NCI-H526 treated with DMSO at 0.1 percent for 48 hours (cell line): Measurements from ENCODE around the gene UTF1.

Source experiments
- DNase-seq: peaks from one replicate; lab custom pipeline; 2025; lab: John Stamatoyannopoulos, UW

Gene UTF1

DNA sequence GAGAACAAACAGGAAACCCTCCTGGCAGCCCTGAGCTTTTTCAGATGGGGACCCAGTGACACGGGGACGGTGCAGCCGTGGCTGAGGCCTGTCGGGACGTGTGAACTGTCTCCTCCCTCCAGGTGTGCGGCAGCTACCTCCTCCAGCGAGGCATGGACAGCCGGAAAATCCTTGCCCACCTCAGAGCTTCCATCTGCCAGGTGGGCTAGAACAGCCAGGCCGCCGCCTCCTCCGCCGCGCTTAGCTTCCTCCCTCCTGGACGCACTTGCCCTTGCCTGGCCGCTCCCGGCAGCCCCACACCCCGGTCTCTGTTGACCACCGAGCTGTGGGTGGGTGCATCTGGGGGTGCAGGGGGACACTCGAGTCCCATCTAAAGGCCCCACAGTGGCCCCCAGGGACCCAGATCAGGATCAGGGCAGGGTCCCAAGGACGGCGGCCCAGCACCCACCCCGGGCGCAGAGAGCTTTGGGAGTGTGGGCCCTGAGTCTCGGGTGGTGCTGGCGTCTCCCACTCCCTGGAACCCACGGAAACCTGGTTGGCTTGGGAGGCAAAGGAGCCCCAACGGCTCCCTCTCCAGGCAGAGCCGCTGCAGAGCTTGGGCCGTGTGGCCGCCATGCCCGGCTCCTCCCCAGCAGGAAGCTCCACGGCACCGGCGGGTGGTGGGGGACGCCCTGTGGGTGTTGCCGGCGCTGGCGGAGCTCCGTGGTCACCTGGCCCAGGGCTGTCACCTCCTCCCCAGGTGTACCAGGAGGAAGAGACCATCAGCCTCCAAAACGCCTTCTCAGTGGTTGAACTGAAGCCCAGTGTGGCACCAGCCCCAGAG lies 32.9 kb upstream of the UTF1 start:
- no peak for DNase-seq

DNA sequence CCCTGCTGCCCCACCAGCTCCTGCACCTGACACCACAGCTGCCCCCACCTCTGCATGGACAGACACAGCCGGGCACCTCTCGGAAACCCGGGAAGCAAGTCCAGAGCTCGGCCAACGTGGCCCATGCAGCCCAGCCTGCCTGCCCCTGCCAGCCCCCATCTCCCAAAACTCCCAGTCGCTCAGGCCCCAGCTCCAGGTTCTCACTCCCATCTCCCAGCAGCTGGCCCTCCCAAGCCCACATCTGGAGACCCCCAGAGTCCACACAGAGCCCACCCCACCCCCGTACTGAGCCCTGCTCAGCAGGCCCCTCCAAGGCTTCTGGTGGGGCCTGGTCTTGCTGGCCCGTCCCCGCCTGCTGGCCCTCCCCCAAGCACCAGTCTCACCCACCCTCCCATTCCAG lies 32.2 kb upstream of the UTF1 start:
- no peak for DNase-seq

DNA sequence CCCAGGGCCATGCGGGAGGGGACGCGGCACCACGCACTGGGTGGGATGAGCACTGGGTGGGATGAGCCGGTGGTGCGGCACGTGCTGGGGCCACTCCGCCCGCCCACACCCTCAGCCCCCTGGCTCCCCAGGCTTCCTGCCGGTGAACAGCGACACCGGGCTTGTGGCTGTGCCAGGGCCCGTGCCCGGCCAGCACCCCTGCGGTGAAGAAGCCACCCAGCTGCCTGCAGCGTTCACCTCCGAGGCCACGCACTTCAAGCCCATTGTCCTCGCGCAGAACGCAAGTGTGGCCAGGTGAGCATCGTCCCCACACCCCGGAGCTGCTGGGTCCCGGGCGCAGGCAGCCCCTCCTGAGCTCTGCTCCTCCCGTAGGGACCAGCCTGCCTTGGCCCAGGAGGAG lies 31.8 kb upstream of the UTF1 start:
- no peak for DNase-seq

DNA sequence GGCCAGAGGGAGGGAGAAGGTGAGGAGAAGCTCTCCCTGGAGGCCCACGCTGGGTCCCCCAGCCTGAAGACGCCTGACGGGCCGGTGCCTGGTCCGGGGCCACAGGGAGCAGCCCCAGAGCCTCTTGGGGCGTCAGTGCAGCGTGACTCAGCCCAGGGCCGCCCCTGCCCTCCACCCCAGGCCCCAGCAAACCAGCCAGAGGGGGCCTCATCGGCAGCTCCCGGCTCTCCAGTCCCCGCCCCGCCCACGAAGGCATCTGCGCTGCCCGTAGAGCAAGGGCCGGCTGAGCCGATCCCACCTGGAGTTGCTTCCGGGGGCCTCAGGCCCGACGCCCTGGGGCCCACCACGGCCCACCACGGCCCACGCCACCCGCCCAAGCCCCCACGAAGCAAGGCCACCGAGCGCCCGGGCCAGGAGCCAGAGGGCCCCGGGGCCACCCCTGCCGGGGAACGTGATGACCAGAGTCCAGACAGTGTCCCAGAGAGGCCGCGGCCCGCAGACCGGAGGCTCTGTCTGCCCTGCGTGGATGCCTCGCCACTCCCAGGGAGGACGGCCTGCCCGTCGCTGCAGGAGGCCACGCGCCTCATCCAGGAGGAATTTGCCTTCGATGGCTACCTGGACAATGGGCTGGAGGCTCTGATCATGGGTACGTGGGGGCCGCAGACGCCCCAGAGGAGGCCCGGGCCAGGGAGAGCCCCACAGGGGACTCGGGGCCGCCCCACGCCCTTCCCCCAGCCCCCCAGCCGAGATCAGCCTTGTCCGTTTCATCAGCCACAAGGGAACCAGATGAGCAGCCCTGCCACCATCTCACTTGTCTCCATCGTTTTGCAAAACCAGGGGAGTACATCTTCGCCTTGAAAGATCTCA lies 31.2 kb upstream of the UTF1 start:
- no peak for DNase-seq

DNA sequence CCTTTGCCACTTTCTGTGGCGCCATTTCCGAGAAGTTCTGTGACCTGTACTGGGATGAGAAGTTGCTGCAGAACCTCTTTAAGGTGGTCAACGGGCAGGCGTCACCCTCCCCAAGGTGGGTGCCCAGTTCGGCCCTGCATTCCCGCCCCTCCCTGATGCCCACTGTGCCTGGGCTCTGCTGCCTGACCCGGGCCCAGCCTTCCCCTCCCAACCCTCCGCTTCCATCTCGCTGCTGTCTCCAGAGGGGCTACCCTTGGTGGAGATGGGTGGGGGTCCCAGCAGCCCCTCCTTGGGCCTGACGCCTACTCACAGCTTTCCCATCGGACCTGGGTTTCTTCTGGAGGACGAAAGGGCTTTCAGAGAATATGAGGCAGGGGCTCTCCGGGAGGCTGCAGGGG lies 30.5 kb upstream of the UTF1 start:
- DNase-seq: no peak

DNA sequence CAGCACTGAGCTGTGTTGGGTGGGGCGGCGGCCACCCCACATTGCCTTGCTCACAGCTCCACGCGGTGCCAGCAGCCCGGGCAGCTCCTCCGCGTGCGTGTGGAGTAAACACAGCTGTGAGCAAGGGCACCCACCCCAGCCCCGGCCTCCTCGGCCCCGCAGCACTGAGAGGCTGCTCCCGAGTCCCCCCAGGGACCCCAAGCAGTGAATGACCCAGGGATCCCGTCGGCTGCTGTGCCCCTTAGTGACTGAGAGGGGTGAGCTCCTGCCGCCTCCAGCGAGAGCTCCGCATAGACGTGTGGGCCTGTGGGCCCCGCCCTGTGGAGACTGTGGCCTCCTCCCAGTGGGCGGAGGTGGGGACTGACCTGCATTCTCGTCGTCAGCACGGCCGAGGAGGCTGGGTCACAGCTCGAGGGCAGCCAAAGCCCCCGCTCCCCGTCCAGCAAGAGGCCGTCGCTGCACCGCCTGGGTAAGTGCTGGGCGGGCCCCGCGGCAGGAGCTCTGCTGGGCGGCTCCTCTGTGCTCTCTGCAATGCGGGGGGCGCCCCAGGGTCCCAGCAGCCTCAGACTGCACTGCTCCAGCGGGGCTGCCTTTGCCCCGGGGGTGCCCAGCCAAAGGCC lies 29.9 kb upstream of the UTF1 start:
- no peak for DNase-seq

DNA sequence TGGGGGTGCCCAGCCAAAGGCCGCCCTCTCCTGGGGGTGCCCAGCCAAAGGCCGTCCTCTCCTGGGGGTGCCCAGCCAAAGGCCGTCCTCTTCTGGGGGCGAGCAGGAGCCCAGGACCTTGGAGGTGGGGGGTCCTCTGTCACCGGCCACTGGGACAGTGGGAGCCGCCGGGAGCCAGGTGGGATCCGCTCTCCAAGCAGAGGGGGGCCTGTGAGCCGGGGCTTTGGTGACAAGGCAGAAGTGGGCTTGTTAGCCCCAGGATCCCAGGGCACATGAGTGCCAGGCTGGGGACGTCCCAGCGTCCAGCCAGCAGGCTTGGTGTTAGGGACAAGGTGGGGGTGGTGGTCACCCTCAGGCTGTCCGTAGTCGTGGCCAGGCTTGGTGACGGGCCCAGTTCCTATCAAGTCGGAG lies 29.4 kb upstream of the UTF1 start:
- no peak for DNase-seq

DNA sequence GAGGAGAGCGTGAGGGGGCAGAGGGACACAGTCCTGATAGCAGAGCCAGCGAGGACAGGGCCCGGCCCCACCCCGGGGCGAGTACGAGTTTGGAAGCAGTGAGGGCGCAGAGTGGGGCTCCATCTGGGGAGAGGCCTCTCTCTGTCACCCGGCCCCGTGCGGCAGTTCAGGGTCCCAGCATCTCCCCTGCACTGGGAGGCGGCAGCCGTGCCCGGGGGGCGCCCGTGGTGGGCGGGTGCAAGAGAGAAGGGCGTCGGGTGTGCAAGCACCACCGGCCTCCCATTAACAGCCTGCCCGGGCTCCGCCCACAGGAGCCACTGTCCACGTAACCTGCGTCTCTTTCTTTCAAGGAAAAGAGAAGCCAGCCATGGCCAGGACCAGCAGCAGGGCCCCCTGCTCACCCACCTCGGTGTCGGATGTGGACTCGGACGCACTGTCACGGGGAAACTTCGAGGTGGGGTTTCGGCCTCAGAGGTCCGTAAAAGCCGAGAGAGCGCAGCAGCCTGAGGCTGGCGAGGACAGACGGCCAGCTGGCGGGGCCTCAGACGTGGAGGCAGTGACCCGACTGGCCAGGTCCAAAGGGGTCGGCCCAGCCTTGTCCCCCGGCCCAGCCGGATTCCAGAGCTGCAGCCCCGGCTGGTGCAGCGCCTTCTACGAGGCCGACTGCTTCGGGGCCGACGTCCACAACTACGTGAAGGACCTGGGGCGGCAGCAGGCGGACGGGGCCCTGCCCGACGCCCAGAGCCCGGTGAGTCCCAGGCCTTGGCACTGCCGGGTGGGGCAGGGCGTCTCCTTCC lies 28.7 kb upstream of the UTF1 start:
- no peak for DNase-seq

DNA sequence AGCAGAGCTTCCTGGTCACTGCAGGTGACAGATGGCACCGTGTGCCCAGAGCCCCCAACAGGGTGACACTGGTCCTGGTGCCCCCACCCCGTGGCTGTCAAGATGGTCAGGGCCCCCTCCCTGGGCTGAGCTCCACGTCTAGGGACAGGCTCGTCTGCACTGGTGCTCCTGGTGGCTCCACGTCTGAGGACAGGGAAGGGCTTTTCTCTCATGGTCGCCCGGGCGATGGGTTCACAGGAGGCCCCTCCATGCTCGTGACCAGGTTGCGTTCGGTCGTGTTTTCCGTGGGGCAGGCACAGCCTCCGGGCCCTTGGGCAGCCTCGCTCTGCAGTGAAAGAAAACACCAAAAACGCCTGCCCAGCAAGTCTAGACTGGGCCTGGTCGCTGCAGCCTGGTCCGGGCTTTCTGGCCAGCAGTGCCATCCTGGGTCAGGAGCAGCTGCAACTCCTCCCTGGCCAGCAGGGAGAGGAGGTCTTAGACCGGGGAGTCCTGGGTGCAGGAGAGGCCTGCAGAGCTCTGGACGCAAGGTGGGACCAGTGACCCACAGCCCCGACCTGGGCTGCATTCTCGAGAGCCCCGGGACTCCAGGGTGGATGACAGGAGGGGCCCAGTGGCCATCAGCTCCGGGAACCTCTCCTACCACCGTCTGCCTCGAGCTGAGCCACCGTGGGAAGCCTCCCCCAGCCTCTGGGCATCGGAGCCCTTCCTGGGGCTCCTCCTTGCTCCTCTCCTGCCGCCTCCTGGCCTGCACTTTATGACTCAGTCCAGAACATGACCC lies 27.9 kb upstream of the UTF1 start:
- no peak for DNase-seq

DNA sequence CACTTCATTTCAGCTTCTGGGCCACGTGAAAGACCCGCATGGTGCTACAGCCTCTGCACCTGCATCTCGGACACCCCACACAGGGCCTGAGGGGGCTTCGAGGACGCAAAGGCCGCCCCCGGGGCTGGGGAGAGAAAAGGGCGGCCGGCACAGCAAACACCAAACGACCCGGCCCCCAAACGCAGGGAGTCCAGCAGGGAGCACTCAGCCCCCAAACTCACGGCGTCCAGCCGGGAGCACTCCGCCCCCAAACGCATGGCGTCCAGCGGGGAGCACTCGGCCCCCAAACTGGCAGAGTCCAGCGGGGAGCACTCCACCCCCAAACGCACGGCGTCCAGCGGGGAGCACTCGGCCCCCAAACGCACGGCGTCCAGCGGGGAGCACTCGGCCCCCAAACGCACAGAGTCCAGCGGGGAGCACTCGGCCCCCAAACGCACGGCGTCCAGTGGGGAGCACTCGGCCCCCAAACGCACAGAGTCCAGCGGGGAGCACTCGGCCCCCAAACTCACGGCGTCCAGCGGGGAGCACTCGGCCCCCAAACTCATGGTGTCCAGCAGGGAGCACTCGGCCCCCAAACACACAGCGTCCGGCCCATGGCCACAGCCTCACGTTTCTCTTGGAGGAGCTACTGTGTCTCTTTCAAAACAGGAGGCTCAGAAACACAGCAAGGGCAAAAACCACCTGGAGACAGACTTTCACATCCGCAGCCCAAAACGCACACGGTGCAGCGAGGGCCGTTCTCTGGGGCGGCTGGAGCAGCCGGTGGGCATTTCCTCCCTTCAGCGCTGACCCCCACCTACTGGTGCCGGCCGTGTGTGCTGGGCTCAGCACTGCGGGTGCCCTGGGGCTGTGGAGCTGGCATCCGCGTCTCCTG lies 27.0 kb upstream of the UTF1 start:
- no peak for DNase-seq

DNA sequence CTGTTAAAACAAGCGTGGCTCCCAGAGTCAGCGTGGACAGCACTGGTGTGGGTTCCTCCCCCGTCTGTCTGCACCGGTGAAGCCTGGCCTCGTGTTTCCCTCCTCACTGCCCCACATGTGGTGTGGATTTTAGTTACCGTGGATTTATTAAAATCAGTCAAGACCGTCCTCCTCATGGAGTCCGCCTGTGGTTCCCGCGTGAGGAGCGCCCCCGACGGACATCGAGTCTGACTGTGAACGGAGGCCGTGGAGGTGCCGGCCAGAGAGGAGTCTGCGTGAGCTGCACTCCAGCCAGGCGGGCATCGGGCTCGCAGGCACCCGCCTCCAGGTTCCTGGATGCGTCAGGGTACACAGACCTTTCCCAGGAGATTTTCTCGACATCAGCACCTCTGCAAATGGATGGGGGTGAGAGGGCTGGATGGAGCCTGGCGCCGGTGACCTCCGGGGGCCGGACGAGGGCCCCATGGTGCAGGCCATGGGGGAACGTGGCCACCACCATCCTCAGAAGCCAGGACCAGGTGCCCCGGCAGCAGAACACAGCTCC lies 26.3 kb upstream of the UTF1 start:
- no peak for DNase-seq

DNA sequence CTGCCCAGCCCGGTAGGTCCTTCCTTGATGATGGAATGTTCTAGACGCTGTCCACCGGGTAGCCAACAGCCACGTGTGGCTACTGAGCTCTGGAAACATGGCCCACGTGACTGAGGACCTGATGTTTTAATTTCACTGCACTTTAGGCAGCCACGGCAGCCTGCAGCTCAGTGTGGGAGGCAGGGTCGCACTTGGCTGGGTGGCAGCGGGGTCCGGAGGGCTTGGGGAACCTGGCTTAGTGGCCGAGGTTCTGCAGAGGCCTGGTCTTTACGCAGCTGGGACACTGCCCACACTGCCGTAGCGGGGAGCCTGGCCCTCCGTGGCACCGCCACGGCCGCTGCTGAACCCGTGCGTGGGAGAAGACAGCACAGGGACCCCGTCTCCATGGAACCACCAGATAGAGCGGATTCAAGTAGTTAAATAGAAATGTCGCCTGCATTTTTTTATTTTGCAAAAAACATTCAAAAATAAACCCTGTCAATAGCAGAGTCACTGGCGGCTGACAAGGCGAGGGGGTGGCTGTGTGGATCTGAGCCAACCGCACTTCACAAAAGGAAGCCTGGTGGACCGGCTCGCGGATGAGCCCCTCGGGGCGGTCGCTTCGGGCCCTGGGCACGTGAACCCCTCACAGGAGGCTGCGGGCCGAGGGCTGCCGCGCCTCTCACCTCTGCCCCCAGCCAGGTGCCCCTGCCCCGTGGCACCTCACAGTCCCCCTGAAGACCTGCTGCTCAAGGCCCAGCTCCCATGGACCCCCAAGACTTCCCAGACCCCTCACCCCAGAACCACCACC lies 25.6 kb upstream of the UTF1 start:
- no peak for DNase-seq

DNA sequence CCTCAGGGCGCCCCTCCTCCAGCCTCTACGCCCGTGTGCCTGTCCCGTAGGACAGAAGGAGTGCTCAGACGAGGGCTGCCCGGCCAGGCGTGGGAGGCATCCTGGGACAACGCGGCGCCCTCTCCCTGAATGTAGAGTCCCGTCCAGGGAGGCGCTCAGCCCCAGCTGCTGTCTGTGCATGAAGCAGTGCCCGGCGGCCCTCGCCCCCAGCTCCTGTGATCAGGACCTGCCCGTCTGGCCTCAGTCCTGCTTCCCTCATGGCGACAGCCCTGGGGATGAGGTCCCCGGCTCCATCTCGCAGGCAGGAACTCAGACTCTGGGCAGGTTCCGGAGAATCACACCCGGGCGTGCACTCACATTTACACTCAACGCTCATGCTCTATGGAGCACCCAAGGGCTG lies 24.9 kb upstream of the UTF1 start:
- DNase-seq: no peak

DNA sequence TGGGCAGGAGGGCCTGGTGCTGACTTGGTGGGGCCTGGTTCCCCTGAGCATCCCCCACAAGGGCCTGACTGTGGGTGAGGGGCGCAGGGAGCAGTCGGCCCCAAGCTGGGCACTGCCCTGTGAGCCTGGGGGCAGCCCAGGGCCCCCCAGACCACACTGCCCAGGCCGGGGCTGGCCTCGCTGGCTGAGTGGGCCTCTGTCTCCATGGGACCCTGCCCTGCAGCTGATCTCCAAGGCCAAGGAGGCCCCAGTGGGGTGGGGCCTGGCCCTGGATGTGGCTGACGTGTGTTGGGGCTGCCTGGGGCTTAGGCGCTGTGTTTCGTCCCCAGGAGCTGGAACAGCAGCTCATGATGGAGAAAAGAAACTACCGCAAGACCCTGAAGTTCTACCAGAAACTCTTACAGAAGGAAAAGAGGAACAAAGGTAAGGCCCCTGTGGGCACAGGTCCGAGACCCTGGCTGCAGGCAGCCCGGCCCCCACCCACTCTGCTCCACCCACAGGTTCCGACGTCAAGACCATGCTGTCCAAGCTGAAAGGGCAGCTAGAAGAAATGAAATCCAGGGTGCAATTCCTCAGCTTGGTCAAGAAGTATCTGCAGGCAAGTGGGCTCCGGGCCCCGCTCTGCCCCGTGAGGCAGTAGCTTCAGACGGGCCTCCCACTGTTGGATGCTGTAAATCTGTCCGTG lies 23.5 kb upstream of the UTF1 start:
- DNase-seq: no peak

DNA sequence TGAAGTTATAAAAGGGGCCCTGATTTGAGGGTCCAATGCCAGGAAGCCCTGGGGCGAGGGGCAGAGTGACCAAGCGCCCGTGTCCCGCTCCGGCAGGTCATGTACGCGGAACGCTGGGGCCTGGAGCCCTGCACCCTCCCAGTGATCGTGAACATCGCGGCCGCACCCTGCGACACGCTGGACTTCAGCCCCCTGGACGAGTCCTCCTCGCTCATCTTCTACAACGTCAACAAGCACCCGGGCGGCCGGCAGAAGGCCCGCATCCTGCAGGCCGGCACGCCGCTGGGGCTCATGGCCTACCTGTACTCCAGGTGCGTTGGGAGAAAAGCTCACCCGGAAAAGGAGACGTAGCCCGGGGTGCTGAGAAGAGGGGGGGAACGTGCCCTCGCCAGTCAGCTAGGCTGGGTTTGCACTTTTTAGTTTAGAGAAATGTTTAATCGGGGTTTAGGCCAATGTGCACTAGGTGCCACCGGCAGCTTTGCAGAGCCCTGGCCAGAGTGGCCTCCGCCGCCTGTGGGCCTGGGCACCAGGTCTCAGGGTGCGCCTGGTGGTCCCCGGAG lies 22.9 kb upstream of the UTF1 start:
- DNase-seq: no peak

DNA sequence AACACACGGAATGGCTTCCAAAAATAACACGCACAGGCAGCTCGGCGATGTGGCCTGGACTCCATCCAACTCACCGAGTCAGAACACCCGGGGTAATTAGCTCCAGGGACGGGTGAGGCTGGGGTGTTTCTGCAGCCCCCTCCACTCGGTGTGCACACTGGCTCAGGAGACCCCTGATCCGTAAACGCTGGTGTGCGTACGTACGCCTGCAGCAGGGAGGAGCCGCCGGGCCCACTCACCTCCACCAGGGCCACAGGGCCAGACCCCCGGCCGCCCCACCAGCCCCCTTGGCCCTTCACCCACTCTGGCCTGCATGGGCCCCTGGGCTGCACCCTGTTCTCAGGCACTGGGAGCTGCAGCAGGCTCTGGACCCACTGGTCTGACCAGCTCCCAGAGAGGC lies 22.4 kb upstream of the UTF1 start:
- no peak for DNase-seq

DNA sequence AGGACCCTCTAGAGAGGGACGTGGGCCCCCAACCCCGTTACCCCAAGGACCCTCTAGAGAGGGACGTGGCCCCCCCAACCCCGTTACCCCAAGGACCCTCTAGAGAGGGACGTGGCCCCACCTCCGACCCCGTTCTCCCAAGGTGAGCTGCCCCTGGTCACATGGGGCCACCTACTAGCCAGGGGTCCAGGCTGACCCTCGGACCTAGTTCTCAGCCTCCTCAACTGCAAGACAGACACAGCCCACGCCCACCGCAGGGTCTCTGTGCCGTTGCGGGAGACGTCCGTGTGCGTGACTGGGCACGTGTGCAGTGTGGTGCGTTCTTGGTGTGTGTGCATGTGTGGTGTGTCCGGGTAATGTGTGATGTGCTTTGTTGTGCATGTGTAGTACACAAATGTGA lies 21.6 kb upstream of the UTF1 start:
- DNase-seq: no peak

DNA sequence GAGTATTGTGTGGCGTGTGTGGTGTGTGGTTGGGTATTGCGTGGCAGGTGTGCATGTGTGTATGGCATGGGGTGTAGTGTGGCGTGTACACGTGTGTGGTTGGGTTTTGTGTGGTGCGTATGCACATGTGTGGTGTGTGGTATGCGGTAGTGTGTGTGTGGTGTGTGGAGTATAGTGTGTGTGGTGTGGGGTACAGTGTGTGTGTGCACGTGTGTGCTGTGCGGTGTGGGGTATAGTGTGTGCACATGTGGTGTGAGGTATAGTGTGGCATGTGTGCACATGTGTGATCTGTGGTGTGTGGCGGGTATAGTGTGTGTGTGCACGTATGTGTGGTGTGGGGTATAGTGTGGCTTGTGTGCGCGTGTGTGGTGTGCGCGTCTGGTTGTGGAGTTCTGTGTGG lies 20.9 kb upstream of the UTF1 start:
- no peak for DNase-seq
